ENCODE measurements around the gene KSR1. TPM values are rescaled to one million over a fixed set of nuclear protein-coding genes. Genes with fewer than 3 reads are reported as not detected.

Gene KSR1
- total RNA-seq, 1 donor from 2014 or later, result 40.3 TPM

DNA sequence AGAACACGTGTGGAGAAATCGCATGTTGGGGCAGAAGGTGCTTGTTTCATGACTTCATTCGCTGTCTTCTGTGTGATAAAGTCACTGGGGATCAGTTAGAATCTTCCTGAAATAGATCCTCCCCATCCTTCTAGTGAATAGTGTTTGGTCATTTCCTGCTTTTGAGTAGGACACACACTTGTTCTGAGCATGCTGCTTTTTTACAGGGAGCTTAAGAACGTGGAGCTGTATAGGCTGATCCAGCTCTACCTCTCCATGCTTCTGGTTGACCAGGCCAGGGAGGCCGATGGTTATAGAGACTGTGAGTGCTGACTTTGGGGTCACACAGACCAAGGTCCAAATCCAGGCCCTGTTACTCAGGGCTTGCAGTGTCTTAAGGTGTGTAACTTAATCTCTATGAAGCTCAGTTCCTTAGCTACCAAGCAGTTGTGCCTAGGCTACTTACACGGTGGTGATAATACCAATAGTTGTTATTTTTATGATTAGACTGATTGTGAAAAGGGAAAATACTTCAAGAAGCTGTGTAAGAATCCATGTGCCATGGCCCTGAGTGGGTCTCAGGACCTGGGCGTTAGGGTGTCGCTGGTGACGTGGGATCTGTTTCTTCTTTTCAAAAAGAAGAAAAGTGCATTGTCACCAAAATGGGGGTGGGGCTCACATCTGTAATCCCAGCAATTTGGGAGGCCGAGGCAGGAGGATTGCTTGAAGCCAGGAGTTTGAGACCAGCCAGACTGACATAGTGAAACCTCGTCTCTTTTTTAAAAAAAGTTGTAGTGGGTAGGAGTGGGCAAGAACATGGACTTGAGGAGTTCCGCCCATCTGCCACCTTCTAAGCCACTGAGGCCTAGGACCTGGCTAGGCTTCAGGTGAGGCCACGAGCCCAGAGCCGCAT is 110.7 kb downstream of the KSR1 start:
- H3K27ac ChIP-seq, result no peak overlapping the region
- H3K4me1 ChIP-seq, result peaks cover 39% of the 10 kb centered on the region
- H3K27me3 ChIP-seq, result no peaks in the 10 kb centered on the region
- H3K9me3 ChIP-seq, result no peaks in the 10 kb centered on the region
- H3K36me3 ChIP-seq, result no peaks in the 10 kb centered on the region
- no peak for DNase-seq (ENCODE audit: extremely low spot score in 2 of 2)
- TF ChIP-seq POLR2AphosphoS5 (IDR thresholded peaks at IDR 0.05; ENCODE audit: insufficient read depth in 1 of 2, low read depth in 1 of 2) (no peak), POLR2A (IDR thresholded peaks at IDR 0.05) (no peak)
- TF ChIP-seq, protein P1, sequence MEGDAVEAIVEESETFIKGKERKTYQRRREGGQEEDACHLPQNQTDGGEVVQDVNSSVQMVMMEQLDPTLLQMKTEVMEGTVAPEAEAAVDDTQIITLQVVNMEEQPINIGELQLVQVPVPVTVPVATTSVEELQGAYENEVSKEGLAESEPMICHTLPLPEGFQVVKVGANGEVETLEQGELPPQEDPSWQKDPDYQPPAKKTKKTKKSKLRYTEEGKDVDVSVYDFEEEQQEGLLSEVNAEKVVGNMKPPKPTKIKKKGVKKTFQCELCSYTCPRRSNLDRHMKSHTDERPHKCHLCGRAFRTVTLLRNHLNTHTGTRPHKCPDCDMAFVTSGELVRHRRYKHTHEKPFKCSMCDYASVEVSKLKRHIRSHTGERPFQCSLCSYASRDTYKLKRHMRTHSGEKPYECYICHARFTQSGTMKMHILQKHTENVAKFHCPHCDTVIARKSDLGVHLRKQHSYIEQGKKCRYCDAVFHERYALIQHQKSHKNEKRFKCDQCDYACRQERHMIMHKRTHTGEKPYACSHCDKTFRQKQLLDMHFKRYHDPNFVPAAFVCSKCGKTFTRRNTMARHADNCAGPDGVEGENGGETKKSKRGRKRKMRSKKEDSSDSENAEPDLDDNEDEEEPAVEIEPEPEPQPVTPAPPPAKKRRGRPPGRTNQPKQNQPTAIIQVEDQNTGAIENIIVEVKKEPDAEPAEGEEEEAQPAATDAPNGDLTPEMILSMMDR (IDR thresholded peaks at IDR 0.05), result no peak
- H3K4me3 ChIP-seq, result no peak overlapping the region
- intact Hi-C loops (cut with DNase I), result loop anchor here (10.0 kb wide), 1 partner anchor 112 kb away; the partner anchor contains the start of gene KSR1

DNA sequence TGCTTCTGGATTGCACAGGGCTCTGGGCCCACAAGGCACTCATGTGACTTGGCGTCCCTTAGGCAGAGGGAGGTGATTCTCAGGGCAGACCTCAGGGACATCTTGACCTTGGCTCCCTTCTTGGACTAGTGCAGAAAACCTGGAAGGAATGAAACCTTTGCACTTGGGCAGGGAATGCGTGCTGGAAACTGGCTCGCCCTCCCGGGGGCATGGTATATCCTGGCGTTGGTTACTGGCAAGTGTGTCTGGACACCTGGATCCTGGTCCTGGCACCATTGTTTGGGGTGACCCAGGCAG is 111.3 kb downstream of the KSR1 start:
- intact Hi-C loops (cut with DNase I), result loop anchor here (10.0 kb wide), 1 partner anchor 113 kb away; the partner anchor contains the start of gene KSR1

DNA sequence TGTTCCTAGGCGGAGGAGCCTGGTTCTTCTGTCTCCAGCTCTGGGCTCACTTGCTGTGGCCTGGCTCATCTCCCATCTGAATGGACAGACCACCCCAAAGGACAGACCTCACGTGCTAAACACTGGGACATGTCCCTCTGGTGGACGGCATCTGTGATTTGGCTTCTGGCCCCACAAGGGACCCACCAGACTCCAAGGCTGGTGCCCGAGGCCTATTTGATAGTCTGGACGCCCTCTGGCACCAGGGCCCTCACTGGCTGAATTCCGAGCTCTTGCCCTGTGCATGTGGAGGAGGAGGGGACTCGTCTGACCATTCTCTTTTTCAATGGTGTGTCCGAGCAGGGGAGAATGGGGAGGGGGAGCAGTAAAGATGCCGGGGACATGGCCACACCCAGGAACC is 112.0 kb downstream of the KSR1 start:
- Histone ChIP-seq H3K36me3 (no peaks in the 10 kb centered on the region), H3K4me3 (no peak overlapping the region), H3K27me3 (no peaks in the 10 kb centered on the region), H3K27ac (no peak overlapping the region), H3K4me1 (peaks cover 41% of the 10 kb centered on the region), H3K9me3 (no peaks in the 10 kb centered on the region)
- DNase-seq (ENCODE audit: extremely low spot score in 2 of 2), result no peak
- TF ChIP-seq, protein P1 (IDR thresholded peaks at IDR 0.05), result no peak
- TF ChIP-seq POLR2AphosphoS5 (IDR thresholded peaks at IDR 0.05; ENCODE audit: insufficient read depth in 1 of 2, low read depth in 1 of 2) (no peak), POLR2A (IDR thresholded peaks at IDR 0.05) (no peak)
- intact Hi-C loops (cut with DNase I), result loop anchor here (10.0 kb wide), 1 partner anchor 113 kb away; the partner anchor contains the start of gene KSR1

More for the DNA sequence above, 111.3 kb downstream of the KSR1 start:
- no peaks in the 10 kb centered on the region for H3K36me3 ChIP-seq
- H3K4me3 ChIP-seq, result no peak overlapping the region
- no peaks in the 10 kb centered on the region for H3K27me3 ChIP-seq
- TF ChIP-seq POLR2AphosphoS5 (IDR thresholded peaks at IDR 0.05; ENCODE audit: insufficient read depth in 1 of 2, low read depth in 1 of 2) (no peak), POLR2A (IDR thresholded peaks at IDR 0.05) (no peak)
- TF ChIP-seq, protein P1 (IDR thresholded peaks at IDR 0.05), result no peak
- no peaks in the 10 kb centered on the region for H3K9me3 ChIP-seq
- no peak for DNase-seq (ENCODE audit: extremely low spot score in 2 of 2)
- H3K27ac ChIP-seq, result no peak overlapping the region
- peaks cover 39% of the 10 kb centered on the region for H3K4me1 ChIP-seq

DNA sequence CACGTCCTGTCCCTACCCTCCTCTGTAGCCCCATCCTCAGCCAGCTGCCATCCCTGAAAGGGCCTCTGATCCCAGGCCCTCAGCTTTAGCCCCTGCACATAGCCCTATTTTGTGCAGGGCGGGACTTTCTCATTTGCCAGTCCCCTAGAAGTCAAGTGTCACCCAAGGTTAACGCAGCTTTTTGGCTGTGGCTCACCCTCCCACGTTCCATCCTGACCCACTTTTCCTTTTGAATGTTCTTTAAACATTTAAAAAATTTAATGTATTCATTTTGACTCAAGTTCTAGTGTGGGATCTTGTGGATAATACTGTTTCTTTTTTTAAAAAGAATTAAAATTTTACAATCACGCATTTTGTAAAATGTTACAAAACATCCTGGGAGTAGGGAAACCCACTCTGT is 112.6 kb downstream of the KSR1 start:
- H3K27ac ChIP-seq, result peak overlapping the region; percentile 15
- no peaks in the 10 kb centered on the region for H3K36me3 ChIP-seq
- intact Hi-C loops (cut with DNase I), result loop anchor here (10.0 kb wide), 1 partner anchor 114 kb away; the partner anchor contains the start of gene KSR1
- no peaks in the 10 kb centered on the region for H3K9me3 ChIP-seq
- peaks cover 47% of the 10 kb centered on the region for H3K4me1 ChIP-seq
- no peak for DNase-seq (ENCODE audit: extremely low spot score in 2 of 2)
- no peak overlapping the region for H3K4me3 ChIP-seq
- no peaks in the 10 kb centered on the region for H3K27me3 ChIP-seq
- TF ChIP-seq POLR2A (IDR thresholded peaks at IDR 0.05) (no peak), POLR2AphosphoS5 (IDR thresholded peaks at IDR 0.05; ENCODE audit: insufficient read depth in 1 of 2, low read depth in 1 of 2) (no peak)
- TF ChIP-seq, protein P1 (IDR thresholded peaks at IDR 0.05), result no peak

DNA sequence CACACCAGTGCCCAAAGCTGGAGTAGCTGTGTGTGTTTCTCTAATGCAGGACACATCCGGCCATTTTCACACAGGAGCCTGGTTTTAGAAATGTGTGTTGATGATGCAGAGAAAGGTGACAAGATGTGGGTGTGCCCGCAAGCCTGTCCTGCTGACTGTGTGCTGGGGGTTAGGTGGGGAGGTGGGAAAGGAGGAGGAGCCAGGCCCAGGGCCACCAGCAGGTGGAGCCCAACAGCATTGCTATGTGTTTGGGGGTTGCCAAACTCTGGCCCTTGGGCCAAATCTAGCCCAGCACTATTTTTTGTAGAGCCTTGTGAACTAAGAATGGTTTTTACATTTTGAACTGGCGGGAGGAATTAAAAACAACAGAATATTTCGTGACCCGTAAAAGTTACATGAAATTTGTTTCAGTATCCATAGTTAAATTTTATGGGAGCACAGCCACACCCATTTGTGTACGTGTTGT is 113.0 kb downstream of the KSR1 start:
- H3K27ac ChIP-seq, result peak overlapping the region; percentile 15
- H3K4me3 ChIP-seq, result no peak overlapping the region
- peaks cover 52% of the 10 kb centered on the region for H3K4me1 ChIP-seq
- no peak for DNase-seq (ENCODE audit: extremely low spot score in 2 of 2)
- TF ChIP-seq POLR2A (IDR thresholded peaks at IDR 0.05), result no peak
- no peak for TF ChIP-seq POLR2AphosphoS5 (IDR thresholded peaks at IDR 0.05; ENCODE audit: insufficient read depth in 1 of 2, low read depth in 1 of 2)
- TF ChIP-seq, protein P1 (IDR thresholded peaks at IDR 0.05), result no peak
- intact Hi-C loops (cut with DNase I), result loop anchor here (10.0 kb wide), 1 partner anchor 114 kb away; the partner anchor contains the start of gene KSR1
- no peaks in the 10 kb centered on the region for H3K9me3 ChIP-seq
- no peaks in the 10 kb centered on the region for H3K27me3 ChIP-seq
- no peaks in the 10 kb centered on the region for H3K36me3 ChIP-seq

Data from vagina (tissue), 2 donors.